Activated naive CD4-positive, alpha-beta T cell treated with anti-CD3 and anti-CD28 coated beads, Interleukin-2, amount 10 ng/mL, durations not matched to agents 7 days and 5 days (primary cell): ENCODE data around the gene PARVA.

Source experiments
- CTCF ChIA-PET: fragments of 350-600 bp; sonication (Branson Sonifier 250); formaldehyde crosslinking; loops from one replicate; lab custom pipeline; 2021; ENCODE audit warnings: antibody characterized with exemption; lab: Charles Lee
- DNase-seq: peaks from one replicate; pipeline ENCODE4 v3.0.0-alpha.2; 2020
- H3K27ac Mint-ChIP-seq: one replicate; pipeline ENCODE4 v1.8.0; 2021; ENCODE audit warnings: mild to moderate bottlenecking, moderate library complexity, mixed read lengths
- H3K27me3 Mint-ChIP-seq: one replicate; pipeline ENCODE4 v1.8.0; 2021; ENCODE audit warnings: mild to moderate bottlenecking, mixed read lengths
- H3K36me3 Mint-ChIP-seq: one replicate; pipeline ENCODE4 v1.8.0; 2021; ENCODE audit warnings: mixed read lengths
- H3K4me1 Mint-ChIP-seq: one replicate; pipeline ENCODE4 v1.8.0; 2021; ENCODE audit warnings: mixed read lengths
- H3K4me3 Mint-ChIP-seq: one replicate; pipeline ENCODE4 v1.8.0; 2021; ENCODE audit warnings: mild to moderate bottlenecking, moderate library complexity, mixed read lengths
- H3K9me3 Mint-ChIP-seq: one replicate; pipeline ENCODE4 v1.8.0; 2021; ENCODE audit warnings: mixed read lengths

PARVA gene

GRCh38 chr11:12525466-12526055, 148.2 kb downstream of the PARVA start:
- no peaks in the 10 kb centered on the region for H3K27me3 Mint-ChIP-seq
- H3K9me3 Mint-ChIP-seq, result no peaks in the 10 kb centered on the region
- H3K36me3 Mint-ChIP-seq, result no peaks in the 10 kb centered on the region
- H3K4me3 Mint-ChIP-seq, result no peak overlapping the region
- DNase-seq, result no peak
- CTCF ChIA-PET, result no interaction called here
- no peaks in the 10 kb centered on the region for H3K4me1 Mint-ChIP-seq
- H3K27ac Mint-ChIP-seq, result no peak overlapping the region

GRCh38 chr11:12526789-12527188, 149.4 kb downstream of the PARVA start:
- Mint-ChIP-seq H3K27me3 (no peaks in the 10 kb centered on the region), H3K36me3 (no peaks in the 10 kb centered on the region), H3K4me3 (no peak overlapping the region), H3K4me1 (no peaks in the 10 kb centered on the region), H3K27ac (no peak overlapping the region), H3K9me3 (no peaks in the 10 kb centered on the region)
- CTCF ChIA-PET, result no interaction called here
- DNase-seq, result no peak

GRCh38 chr11:12528487-12528886, 151.1 kb downstream of the PARVA start:
- Mint-ChIP-seq H3K4me1 (no peaks in the 10 kb centered on the region), H3K36me3 (no peaks in the 10 kb centered on the region), H3K27me3 (no peaks in the 10 kb centered on the region), H3K4me3 (no peak overlapping the region), H3K9me3 (no peaks in the 10 kb centered on the region), H3K27ac (no peak overlapping the region)
- no peak for DNase-seq
- CTCF ChIA-PET, result no interaction called here

GRCh38 chr11:12529041-12529440, 151.7 kb downstream of the PARVA start:
- no peak for DNase-seq
- no peaks in the 10 kb centered on the region for H3K4me1 Mint-ChIP-seq
- no peaks in the 10 kb centered on the region for H3K9me3 Mint-ChIP-seq
- H3K27ac Mint-ChIP-seq, result no peak overlapping the region
- no peaks in the 10 kb centered on the region for H3K36me3 Mint-ChIP-seq
- H3K27me3 Mint-ChIP-seq, result no peaks in the 10 kb centered on the region
- CTCF ChIA-PET, result no interaction called here
- H3K4me3 Mint-ChIP-seq, result no peak overlapping the region

- H3K9me3 Mint-ChIP-seq, result no peaks in the 10 kb centered on the region
- CTCF ChIA-PET, result no interaction called here
- H3K4me3 Mint-ChIP-seq, result no peak overlapping the region
- no peaks in the 10 kb centered on the region for H3K4me1 Mint-ChIP-seq
- H3K36me3 Mint-ChIP-seq, result no peaks in the 10 kb centered on the region
- no peak for DNase-seq
- no peak overlapping the region for H3K27ac Mint-ChIP-seq
- no peaks in the 10 kb centered on the region for H3K27me3 Mint-ChIP-seq
Measured at GRCh38 chr11:12529793-12530192, 152.4 kb downstream of the PARVA start.

- CTCF ChIA-PET, result interaction anchor here (1.4 kb wide), 1 partner anchor 245 kb away, joined by 3 read pairs; no protein-coding TSS in a partner anchor
- DNase-seq, result no peak
- Mint-ChIP-seq H3K27ac (no peak overlapping the region), H3K27me3 (no peaks in the 10 kb centered on the region), H3K36me3 (no peaks in the 10 kb centered on the region), H3K4me3 (no peak overlapping the region), H3K9me3 (no peaks in the 10 kb centered on the region), H3K4me1 (no peaks in the 10 kb centered on the region)
Measured at GRCh38 chr11:12531020-12531419, 153.6 kb downstream of the PARVA start.

- CTCF ChIA-PET, result interaction anchor here (1.4 to 1.5 kb wide), 2 partner anchors 10 to 245 kb away, joined by 3 read pairs; no protein-coding TSS in a partner anchor
Measured at GRCh38 chr11:12531681-12532080, 154.3 kb downstream of the PARVA start.

GRCh38 chr11:12532580-12532979, 155.2 kb downstream of the PARVA start:
- H3K36me3 Mint-ChIP-seq, result no peaks in the 10 kb centered on the region
- no peaks in the 10 kb centered on the region for H3K4me1 Mint-ChIP-seq
- no peak for DNase-seq
- H3K27me3 Mint-ChIP-seq, result peaks cover 5% of the 10 kb centered on the region
- CTCF ChIA-PET, result interaction anchor here (1.4 to 1.5 kb wide), 2 partner anchors 9 to 246 kb away, joined by 3 read pairs; no protein-coding TSS in a partner anchor
- H3K9me3 Mint-ChIP-seq, result no peaks in the 10 kb centered on the region
- no peak overlapping the region for H3K27ac Mint-ChIP-seq
- no peak overlapping the region for H3K4me3 Mint-ChIP-seq

More at GRCh38 chr11:12531681-12532080, 154.3 kb downstream of the PARVA start:
- H3K27ac Mint-ChIP-seq, result no peak overlapping the region
- H3K4me1 Mint-ChIP-seq, result no peaks in the 10 kb centered on the region
- H3K4me3 Mint-ChIP-seq, result no peak overlapping the region
- no peaks in the 10 kb centered on the region for H3K9me3 Mint-ChIP-seq
- H3K36me3 Mint-ChIP-seq, result no peaks in the 10 kb centered on the region
- H3K27me3 Mint-ChIP-seq, result peaks cover 2% of the 10 kb centered on the region
- DNase-seq, result no peak

- H3K36me3 Mint-ChIP-seq, result no peaks in the 10 kb centered on the region
- H3K27me3 Mint-ChIP-seq, result peaks cover 9% of the 10 kb centered on the region
- H3K27ac Mint-ChIP-seq, result no peak overlapping the region
- no peak overlapping the region for H3K4me3 Mint-ChIP-seq
- no peaks in the 10 kb centered on the region for H3K9me3 Mint-ChIP-seq
- no peaks in the 10 kb centered on the region for H3K4me1 Mint-ChIP-seq
- DNase-seq, result no peak
- CTCF ChIA-PET, result interaction anchor here (1.3 kb wide), 1 partner anchor 204 kb away, joined by 4 read pairs; no protein-coding TSS in a partner anchor
Measured at GRCh38 chr11:12534549-12534948, 157.2 kb downstream of the PARVA start.

GRCh38 chr11:12535321-12535720, 157.9 kb downstream of the PARVA start:
- peaks cover 9% of the 10 kb centered on the region for H3K27me3 Mint-ChIP-seq
- CTCF ChIA-PET, result interaction anchor here (1.3 kb wide), 1 partner anchor 205 kb away, joined by 4 read pairs; no protein-coding TSS in a partner anchor
- DNase-seq, result no peak
- H3K4me1 Mint-ChIP-seq, result no peaks in the 10 kb centered on the region
- no peaks in the 10 kb centered on the region for H3K36me3 Mint-ChIP-seq
- H3K4me3 Mint-ChIP-seq, result no peak overlapping the region
- no peaks in the 10 kb centered on the region for H3K9me3 Mint-ChIP-seq
- no peak overlapping the region for H3K27ac Mint-ChIP-seq

- no peak overlapping the region for H3K27ac Mint-ChIP-seq
- peaks cover 17% of the 10 kb centered on the region for H3K27me3 Mint-ChIP-seq
- H3K4me1 Mint-ChIP-seq, result no peaks in the 10 kb centered on the region
- H3K4me3 Mint-ChIP-seq, result no peak overlapping the region
- H3K36me3 Mint-ChIP-seq, result no peaks in the 10 kb centered on the region
- CTCF ChIA-PET, result no interaction called here
- no peak for DNase-seq
- H3K9me3 Mint-ChIP-seq, result no peaks in the 10 kb centered on the region
Measured at GRCh38 chr11:12536566-12536965, 159.2 kb downstream of the PARVA start.

- CTCF ChIA-PET, result no interaction called here
- Mint-ChIP-seq H3K27ac (no peak overlapping the region), H3K4me1 (no peaks in the 10 kb centered on the region), H3K4me3 (no peak overlapping the region), H3K9me3 (no peaks in the 10 kb centered on the region), H3K27me3 (peaks cover 18% of the 10 kb centered on the region), H3K36me3 (no peaks in the 10 kb centered on the region)
- DNase-seq, result no peak
Measured at GRCh38 chr11:12537778-12538401, 160.5 kb downstream of the PARVA start.

GRCh38 chr11:12538889-12539421, 161.6 kb downstream of the PARVA start:
- Mint-ChIP-seq H3K4me1 (no peaks in the 10 kb centered on the region), H3K9me3 (no peaks in the 10 kb centered on the region), H3K27me3 (peaks cover 18% of the 10 kb centered on the region), H3K4me3 (no peak overlapping the region), H3K27ac (no peak overlapping the region), H3K36me3 (no peaks in the 10 kb centered on the region)
- CTCF ChIA-PET, result no interaction called here
- no peak for DNase-seq

- DNase-seq, result no peak
- CTCF ChIA-PET, result no interaction called here
- no peak overlapping the region for H3K27ac Mint-ChIP-seq
- H3K4me1 Mint-ChIP-seq, result no peaks in the 10 kb centered on the region
- no peaks in the 10 kb centered on the region for H3K36me3 Mint-ChIP-seq
- peaks cover 22% of the 10 kb centered on the region for H3K27me3 Mint-ChIP-seq
- no peak overlapping the region for H3K4me3 Mint-ChIP-seq
- H3K9me3 Mint-ChIP-seq, result no peaks in the 10 kb centered on the region
Measured at GRCh38 chr11:12539572-12539971, 162.2 kb downstream of the PARVA start.
